Tibial nerve (tissue), 4 donors: Measurements from ENCODE around the gene USP24. TPM values are rescaled to one million over a fixed set of nuclear protein-coding genes. Genes with fewer than 3 reads are reported as not detected.

Experiments used
- DNase-seq, 2 donors: peaks; one replicate each; pipeline ENCODE4 v3.0.0-alpha.2; 2019; ENCODE audit warnings: low spot score in 2 of 2
- H3K27ac ChIP-seq, 4 donors: fragments of 200-600 bp; sonication (generic) in 3 of 4; one replicate each; pipeline ENCODE4 v1.5.1; 2017 to 2019; ENCODE audit warnings: mild to moderate bottlenecking in 1 of 4
- H3K27me3 ChIP-seq, 2 donors: fragments of 200-600 bp; sonication (generic) in 1 of 2; one replicate each; pipeline versions ENCODE4 v1.5.1 to v1.6.0; 2017 to 2019
- H3K36me3 ChIP-seq, 3 donors: fragments of 200-600 bp; sonication (generic); one replicate each; pipeline ENCODE4 v1.5.1; 2018 to 2019
- H3K4me1 ChIP-seq, 4 donors: fragments of 200-600 bp; sonication (generic) in 3 of 4; one replicate each; pipeline ENCODE4 v1.5.1; 2017 to 2019
- H3K4me3 ChIP-seq, 4 donors: fragments of 200-600 bp; sonication (generic) in 3 of 4; one replicate each; pipeline ENCODE4 v1.5.1; 2017 to 2019; ENCODE audit warnings: mild to moderate bottlenecking in 1 of 4, moderate library complexity in 1 of 4
- H3K9me3 ChIP-seq, 4 donors: fragments of 200-600 bp; sonication (generic) in 3 of 4; one replicate each; pipeline ENCODE4 v1.5.1; 2017 to 2019
- CTCF ChIP-seq, 5 experiments: fragments of 200-600 bp in 3 of 5; fragments of 450-650 bp in 2 of 5; sonication (generic) in 3 of 5; IDR thresholded peaks; one replicate each; pipeline ENCODE4 v1.5.1; 2016 to 2019; ENCODE audit warnings: antibody characterized with exemption in 5 of 5, mild to moderate bottlenecking in 3 of 5, moderate library complexity in 2 of 5
- EP300 ChIP-seq, 2 donors: sonication (generic); formaldehyde crosslinking; IDR thresholded peaks; one replicate each; pipeline ENCODE4 v1.6.1; 2017; ENCODE audit warnings: antibody characterized with exemption in 2 of 2, mild to moderate bottlenecking in 1 of 2
- POLR2A ChIP-seq, 2 donors: fragments of 450-650 bp; IDR thresholded peaks; one replicate each; pipeline ENCODE4 v1.6.1; 2017; ENCODE audit warnings: antibody characterized with exemption in 2 of 2, mild to moderate bottlenecking in 2 of 2, moderate library complexity in 2 of 2
- WGBS, 2 donors: methylation state at CpG; one replicate each; pipeline ENCODE4 v1.1.5; 2018; 5-methylcytosine and 5-hydroxymethylcytosine counted together
- total RNA-seq, 4 donors: library from RNA; depleted of rRNA; stranded (reverse); fragments of >200 nt; gene quantifications; one replicate each; pipeline ENCODE4 v1.1.0, GENCODE V29; 2016

USP24 gene
- total RNA-seq, 4 donors from 2014 or later: 46.8 to 63.8 (median 55.7) TPM

GRCh38 chr1:55084257-55084656, 130.9 kb downstream of the USP24 start:
- Histone ChIP-seq H3K4me3 (no peak overlapping the region), H3K27ac (no peak overlapping the region), H3K9me3 (no peaks in the 10 kb centered on the region), H3K27me3 (no peaks in the 10 kb centered on the region), H3K36me3 (peaks cover 0 to 100% (median 42%) of the 10 kb centered on the region in 3 donors), H3K4me1 (no peaks in the 10 kb centered on the region)
- 95% methylated on average over 7 of the region's 7 CpGs for WGBS, 2 donors
- TF ChIP-seq POLR2A (IDR thresholded peaks at IDR 0.05): no peak
- no peak for TF ChIP-seq EP300 (IDR thresholded peaks at IDR 0.05)
- TF ChIP-seq CTCF (IDR thresholded peaks at IDR 0.05): no peak
- DNase-seq: no peak

GRCh38 chr1:55081905-55082296, 133.3 kb downstream of the USP24 start:
- TF ChIP-seq EP300 (IDR thresholded peaks at IDR 0.05) (no peak), CTCF (IDR thresholded peaks at IDR 0.05) (no peak), POLR2A (IDR thresholded peaks at IDR 0.05) (no peak)
- Histone ChIP-seq H3K27ac (no peak overlapping the region), H3K4me3 (no peak overlapping the region), H3K9me3 (no peaks in the 10 kb centered on the region), H3K4me1 (no peaks in the 10 kb centered on the region), H3K27me3 (no peaks in the 10 kb centered on the region), H3K36me3 (peaks cover 0 to 98% (median 36%) of the 10 kb centered on the region in 3 donors)
- WGBS, 2 donors: 28 to 53% methylated on average over 2 of the region's 2 CpGs
- DNase-seq: no peak

- WGBS, 2 donors: 54 to 58% methylated on average over 9 of the region's 9 CpGs
- Histone ChIP-seq H3K27ac (no peak overlapping the region), H3K9me3 (no peaks in the 10 kb centered on the region), H3K36me3 (peaks cover 0 to 98% (median 36%) of the 10 kb centered on the region in 3 donors), H3K27me3 (no peaks in the 10 kb centered on the region), H3K4me1 (no peaks in the 10 kb centered on the region), H3K4me3 (no peak overlapping the region)
- TF ChIP-seq POLR2A (IDR thresholded peaks at IDR 0.05): no peak
- TF ChIP-seq EP300 (IDR thresholded peaks at IDR 0.05): no peak
- TF ChIP-seq CTCF (IDR thresholded peaks at IDR 0.05): no peak
- DNase-seq: no peak
Measured at GRCh38 chr1:55081188-55081904, 133.8 kb downstream of the USP24 start.

- 95 to 98% methylated on average over 7 of the region's 7 CpGs for WGBS, 2 donors
- TF ChIP-seq EP300 (IDR thresholded peaks at IDR 0.05): no peak
- no peak for TF ChIP-seq POLR2A (IDR thresholded peaks at IDR 0.05)
- TF ChIP-seq CTCF (IDR thresholded peaks at IDR 0.05): no peak
Measured at GRCh38 chr1:55079651-55080050, 135.5 kb downstream of the USP24 start.

GRCh38 chr1:55078470-55078869, 136.7 kb downstream of the USP24 start:
- no peak overlapping the region for H3K27ac ChIP-seq
- WGBS, 2 donors: 86% methylated on average over 3 of the region's 3 CpGs
- H3K4me3 ChIP-seq: no peak overlapping the region
- no peaks in the 10 kb centered on the region for H3K27me3 ChIP-seq
- H3K9me3 ChIP-seq: no peaks in the 10 kb centered on the region
- no peak for DNase-seq
- H3K36me3 ChIP-seq: peaks cover 2 to 98% (median 13%) of the 10 kb centered on the region in 3 donors
- H3K4me1 ChIP-seq: no peaks in the 10 kb centered on the region
- TF ChIP-seq EP300 (IDR thresholded peaks at IDR 0.05) (no peak), POLR2A (IDR thresholded peaks at IDR 0.05) (no peak), CTCF (IDR thresholded peaks at IDR 0.05) (no peak)

More at GRCh38 chr1:55079651-55080050, 135.5 kb downstream of the USP24 start:
- H3K36me3 ChIP-seq: peaks cover 0 to 98% (median 25%) of the 10 kb centered on the region in 3 donors
- no peaks in the 10 kb centered on the region for H3K27me3 ChIP-seq
- no peak overlapping the region for H3K4me3 ChIP-seq
- no peak for DNase-seq
- H3K9me3 ChIP-seq: no peaks in the 10 kb centered on the region
- no peak overlapping the region for H3K27ac ChIP-seq
- no peaks in the 10 kb centered on the region for H3K4me1 ChIP-seq
